Measurements from ENCODE around the gene RBM39.
A peak's percentile ranks its signal among the peaks of the same experiment; 100 is the strongest.
"Not testable (repeated sequence)": the region's sequence is repeated elsewhere in the genome, so short reads cannot be mapped to it uniquely, and the experiment has no call there.

The RBM39 gene

DNA sequence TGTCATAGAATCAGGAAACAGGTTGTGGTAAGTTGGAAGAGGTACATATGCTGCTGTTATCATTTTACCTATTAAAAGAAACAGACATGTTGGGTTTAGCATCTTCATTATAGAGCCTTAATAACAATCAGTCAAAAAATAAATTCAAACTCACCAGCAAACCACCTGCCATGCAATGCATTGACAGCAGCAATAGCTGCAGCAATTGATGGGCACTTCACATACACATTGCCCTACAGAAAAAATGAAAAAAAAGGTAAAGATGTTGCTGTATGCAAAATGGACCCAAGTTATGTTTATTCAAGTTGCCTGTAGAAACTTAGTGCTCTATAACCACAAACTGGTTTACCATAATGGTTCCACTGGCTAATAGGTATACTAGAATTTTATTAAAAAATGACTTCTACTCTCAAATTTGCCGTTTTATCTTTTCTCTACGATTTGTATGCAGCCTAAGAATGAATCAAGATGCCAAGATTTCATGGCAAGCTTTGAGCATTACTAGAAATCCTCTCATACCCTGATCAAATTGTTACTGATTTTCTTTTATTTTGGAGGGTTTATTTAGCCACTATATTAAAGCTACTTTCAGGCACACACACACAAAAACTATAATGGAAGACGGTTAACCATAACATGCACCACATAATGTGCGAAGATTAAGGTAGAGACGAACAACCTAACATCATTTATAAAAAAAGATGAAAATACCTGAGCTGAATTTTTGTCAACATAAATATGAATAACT lies 37.4 kb downstream of the RBM39 start:
- DNase-seq (ENCODE audit: low spot score): no peak

- no peak for DNase-seq (ENCODE audit: low spot score)
These were observed 39.0 kb downstream of the RBM39 start for GRCh38 chr20:35702824-35703695.

- no peak for DNase-seq (ENCODE audit: low spot score)
These were observed 39.8 kb downstream of the RBM39 start for GRCh38 chr20:35702051-35702823.

DNA sequence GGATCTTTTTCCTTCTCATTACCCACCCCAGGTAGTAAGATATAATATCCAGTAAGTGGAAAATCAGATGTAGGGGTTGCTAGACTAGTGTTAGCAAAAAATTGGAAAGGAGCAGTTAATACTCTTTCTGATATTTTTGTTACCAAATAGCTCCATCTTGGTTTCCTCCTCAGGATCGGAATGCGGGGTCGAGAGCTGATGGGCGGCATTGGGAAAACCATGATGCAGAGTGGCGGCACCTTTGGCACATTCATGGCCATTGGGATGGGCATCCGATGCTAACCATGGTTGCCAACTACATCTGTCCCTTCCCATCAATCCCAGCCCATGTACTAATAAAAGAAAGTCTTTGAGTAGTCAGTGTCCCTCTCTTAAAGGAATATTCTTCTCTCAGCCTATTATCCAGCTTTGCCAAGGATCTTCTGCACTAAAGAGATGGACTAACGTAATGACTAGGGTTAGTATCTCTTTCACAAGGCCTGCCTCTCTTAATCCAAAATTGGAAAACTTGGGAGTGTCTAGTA lies 41.4 kb downstream of the RBM39 start:
- DNase-seq (ENCODE audit: low spot score): no peak

GRCh38 chr20:35699957-35700624 lies 42.0 kb downstream of the RBM39 start:
- DNase-seq (ENCODE audit: low spot score): no peak

DNA sequence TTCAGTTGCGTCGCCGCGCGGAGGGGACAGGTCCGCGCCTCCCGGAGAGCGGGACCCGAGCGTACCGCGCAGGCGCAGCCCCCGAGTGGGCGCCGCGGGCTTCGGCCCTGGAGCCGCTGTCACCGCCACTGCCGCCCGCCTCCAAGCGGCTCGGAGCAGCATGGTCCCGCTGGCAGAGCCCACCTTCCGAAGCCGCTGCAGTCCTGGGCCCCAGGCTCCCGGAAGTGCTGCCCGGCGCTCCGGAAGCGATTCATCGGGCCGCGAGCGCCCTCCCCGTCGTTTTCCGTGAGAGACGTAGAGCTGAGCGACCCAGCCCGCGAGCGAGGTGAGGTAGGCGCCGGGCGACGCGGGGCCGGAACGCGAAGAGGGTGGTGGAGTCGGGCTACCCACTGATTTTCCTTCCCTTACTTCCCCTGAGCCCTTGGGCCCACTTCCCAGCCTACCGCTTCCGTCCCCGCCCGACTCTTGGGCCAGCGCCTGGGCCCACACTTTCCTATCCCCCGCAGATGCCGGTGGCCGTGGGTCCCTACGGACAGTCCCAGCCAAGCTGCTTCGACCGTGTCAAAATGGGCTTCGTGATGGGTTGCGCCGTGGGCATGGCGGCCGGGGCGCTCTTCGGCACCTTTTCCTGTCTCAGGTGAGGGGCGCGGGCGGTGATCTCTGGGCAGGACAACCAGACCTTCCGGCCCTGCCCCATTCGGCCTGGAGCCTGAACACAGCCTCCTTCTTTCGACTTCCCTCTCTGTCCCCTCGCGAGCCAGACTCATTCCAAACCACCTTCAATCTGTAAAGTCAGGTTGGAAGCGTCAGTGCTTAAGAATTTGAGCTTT lies 42.7 kb downstream of the RBM39 start, which contains the start of the genes NFS1 and ROMO1:
TSS of gene NFS1 (minus strand) at position 226 of the 830 bp plus-strand sequence. CDS start at position 162, 64 bp downstream.
TSS of gene ROMO1 (plus strand) at position 279 of the 830 bp plus-strand sequence. CDS start at position 507, 228 bp downstream.
- peak; percentile 93 for DNase-seq (ENCODE audit: low spot score)

GRCh38 chr20:35698298-35699126 lies 43.5 kb downstream of the RBM39 start:
- peak; percentile 25 for DNase-seq (ENCODE audit: low spot score)

DNA sequence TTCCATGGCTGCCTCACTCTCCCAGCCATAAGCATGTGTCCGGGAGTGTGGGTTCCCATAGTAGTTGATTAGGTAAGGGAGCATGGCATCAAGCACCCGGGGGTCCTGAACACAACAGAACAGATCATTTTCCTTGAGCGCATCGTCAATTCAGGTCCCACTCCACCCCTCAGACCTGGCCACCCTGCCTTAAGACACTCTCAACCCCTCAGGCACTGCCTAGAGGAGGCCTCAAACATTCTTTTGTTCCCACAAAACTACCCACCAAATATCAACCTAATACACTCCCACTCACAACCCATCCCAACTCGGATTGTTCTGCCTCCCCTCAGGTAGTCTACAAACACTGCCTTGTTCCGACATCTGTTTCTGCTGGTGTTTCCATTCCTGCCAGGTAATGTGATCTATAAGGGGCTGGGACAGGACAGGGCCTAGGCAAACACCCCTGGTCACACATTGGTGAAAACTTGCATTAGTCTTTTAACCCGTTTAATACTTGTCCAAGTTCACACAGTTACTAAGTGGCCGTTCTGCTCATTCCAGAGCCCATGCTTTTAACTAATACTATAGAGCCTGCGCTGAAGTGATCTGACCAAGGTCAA lies 44.3 kb downstream of the RBM39 start:
- no peak for DNase-seq (ENCODE audit: low spot score)

GRCh38 chr20:35695978-35696377 lies 46.1 kb downstream of the RBM39 start:
- DNase-seq (ENCODE audit: low spot score): no peak

GRCh38 chr20:35695245-35695749 lies 46.8 kb downstream of the RBM39 start:
- no peak for DNase-seq (ENCODE audit: low spot score)

DNA sequence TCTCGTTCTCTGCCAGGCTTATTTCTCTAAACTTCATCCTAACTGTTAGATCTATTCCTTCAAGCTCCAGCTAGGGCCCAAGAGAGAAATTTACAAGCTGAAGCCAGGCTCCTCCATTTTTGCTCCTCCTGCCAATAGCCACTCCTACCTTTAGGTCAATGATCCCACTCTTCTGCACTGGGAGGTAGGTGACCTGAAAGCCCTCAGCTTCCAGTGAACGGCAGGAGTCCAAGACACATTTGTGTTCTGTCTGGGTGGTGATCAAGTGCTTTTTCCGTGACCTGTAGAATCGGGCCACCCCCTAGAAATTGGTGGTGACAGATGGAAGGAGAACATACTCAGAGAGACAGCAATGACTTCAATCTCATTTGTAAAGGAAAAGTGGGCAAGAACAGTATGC lies 51.8 kb downstream of the RBM39 start:
- no peak for DNase-seq (ENCODE audit: low spot score)

- DNase-seq (ENCODE audit: low spot score): not testable (repeated sequence)
These were observed 55.2 kb downstream of the RBM39 start for GRCh38 chr20:35686872-35687271.

GRCh38 chr20:35685368-35685767 lies 56.7 kb downstream of the RBM39 start:
- not testable (repeated sequence) for DNase-seq (ENCODE audit: low spot score)

- no peak for DNase-seq (ENCODE audit: low spot score)
These were observed 60.1 kb downstream of the RBM39 start for GRCh38 chr20:35681960-35682359.

- peak; percentile 23 for DNase-seq (ENCODE audit: low spot score)
These were observed 61.4 kb downstream of the RBM39 start for GRCh38 chr20:35680452-35681183.

- DNase-seq (ENCODE audit: low spot score): no peak
These were observed 67.1 kb downstream of the RBM39 start for GRCh38 chr20:35674921-35675320.

- no peak for DNase-seq (ENCODE audit: low spot score)
These were observed 68.2 kb downstream of the RBM39 start for GRCh38 chr20:35673884-35674283.

DNA sequence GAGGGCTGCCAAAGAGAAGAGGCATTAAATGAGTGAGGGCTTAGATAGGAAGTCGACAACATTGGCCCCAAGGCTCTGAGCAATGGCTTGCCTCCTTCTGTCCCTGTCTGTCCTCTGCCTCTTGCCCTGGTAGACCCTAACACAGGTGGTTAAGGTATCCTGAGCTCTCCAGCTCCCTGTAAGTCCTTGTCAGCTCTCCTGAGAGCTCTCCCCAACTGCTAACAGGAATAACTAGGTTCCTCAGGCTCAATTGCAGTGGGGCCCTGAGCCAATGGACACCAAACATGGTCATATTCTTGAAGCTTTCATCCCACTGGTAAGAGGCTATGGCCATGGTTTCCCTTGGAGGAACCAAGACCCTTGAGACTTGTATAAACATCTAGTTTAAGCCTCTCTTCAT lies 72.4 kb downstream of the RBM39 start:
- DNase-seq (ENCODE audit: low spot score): no peak
